HG02981 (cell line): ENCODE results near the gene OR4K15.
"Not testable (repeated sequence)": the region's sequence is repeated elsewhere in the genome, so short reads cannot be mapped to it uniquely, and the experiment has no call there.

Source experiments
- ATAC-seq: cut with Tn5 transposase; IDR thresholded peaks from one replicate; pipeline ENCODE4 v1.9.1; 2021; ENCODE audit warnings: mild to moderate bottlenecking, moderate library complexity; ENCODE audit not compliant: unreplicated experiment

OR4K15 gene

GRCh38 chr14:19975291-19975690 lies at the start of gene OR4K15:
OR4K15 (plus strand) TSS chr14:19975591; CDS start chr14:19975591, 0 bp downstream.
- no peak for ATAC-seq

GRCh38 chr14:19930617-19931016 lies 44.8 kb upstream of the OR4K15 start, which contains the start of gene OR4K1:
OR4K1 (plus strand) TSS chr14:19930917; CDS start chr14:19935667, 4,750 bp downstream.
- no peak for ATAC-seq

- ATAC-seq: no peak
Observed at GRCh38 chr14:19941668-19942067, 33.7 kb upstream of the OR4K15 start.

- ATAC-seq: no peak
Observed at GRCh38 chr14:19947413-19948090, 27.8 kb upstream of the OR4K15 start.

GRCh38 chr14:19949218-19949617 lies 26.2 kb upstream of the OR4K15 start:
- ATAC-seq: no peak

- ATAC-seq: not testable (repeated sequence)
Observed at GRCh38 chr14:19969735-19970134, 5.7 kb upstream of the OR4K15 start.

- no peak for ATAC-seq
Observed at GRCh38 chr14:19974844-19975243, 547 bp upstream of the OR4K15 start.

- ATAC-seq: no peak
Observed at GRCh38 chr14:19993438-19993837, 18.0 kb downstream of the OR4K15 start.

- ATAC-seq: no peak
Observed at GRCh38 chr14:20001863-20002262, 26.5 kb downstream of the OR4K15 start, which contains the start of gene OR4Q2. OR4Q2 (plus strand) TSS chr14:20002163.

- no peak for ATAC-seq
Observed at GRCh38 chr14:20002319-20002718, 26.9 kb downstream of the OR4K15 start.

- ATAC-seq: no peak
Observed at GRCh38 chr14:20008156-20008555, 32.8 kb downstream of the OR4K15 start.

- ATAC-seq: no peak
Observed at GRCh38 chr14:20019257-20019865, 44.0 kb downstream of the OR4K15 start, which contains the start of gene OR4K14. OR4K14 (minus strand) TSS chr14:20019307; CDS start chr14:20015193, 4,114 bp downstream.
